ENCODE results near the gene ARHGAP8.

ARHGAP8 gene

GRCh38 chr22:44733426-44734106, 18.8 kb upstream of the ARHGAP8 start:
- no peak for DNase-seq (ENCODE audit: low spot score)
- H3K27ac ChIP-seq = no peak overlapping the region
- CTCF ChIA-PET = interaction anchor here (0.5 kb wide), 1 partner anchor 21 kb away, joined by 3 read pairs; no protein-coding TSS in a partner anchor
- TF ChIP-seq CTCF (conservative IDR thresholded peaks at IDR 0.05; ENCODE audit: low read depth) = no peak
- POLR2A ChIA-PET (ENCODE audit: low non-redundant PET) = no interaction called here

- no peak for DNase-seq (ENCODE audit: low spot score)
- H3K27ac ChIP-seq = no peak overlapping the region
- ChIA-PET POLR2A (ENCODE audit: low non-redundant PET) (no interaction called here), CTCF (interaction anchor here (0.5 to 1.0 kb wide), 4 partner anchors 20 to 91 kb away, joined by 3 to 7 read pairs (median 5); no protein-coding TSS in a partner anchor)
- no peak for TF ChIP-seq CTCF (conservative IDR thresholded peaks at IDR 0.05; ENCODE audit: low read depth)
Observed at GRCh38 chr22:44734278-44734677, 18.1 kb upstream of the ARHGAP8 start.

GRCh38 chr22:44734801-44735517, 17.4 kb upstream of the ARHGAP8 start:
- H3K27ac ChIP-seq = no peak overlapping the region
- no peak for DNase-seq (ENCODE audit: low spot score)
- CTCF ChIA-PET = interaction anchor here (0.5 to 1.0 kb wide), 4 partner anchors 10 to 90 kb away, joined by 4 to 7 read pairs (median 5); no protein-coding TSS in a partner anchor
- no peak for TF ChIP-seq CTCF (conservative IDR thresholded peaks at IDR 0.05; ENCODE audit: low read depth)
- POLR2A ChIA-PET (ENCODE audit: low non-redundant PET) = no interaction called here

GRCh38 chr22:44735518-44736428, 16.6 kb upstream of the ARHGAP8 start:
- CTCF ChIA-PET = interaction anchor here (0.5 to 1.0 kb wide), 2 partner anchors 11 to 51 kb away, joined by 3 to 4 read pairs; no protein-coding TSS in a partner anchor
- peak; percentile 96 for TF ChIP-seq CTCF (conservative IDR thresholded peaks at IDR 0.05; ENCODE audit: low read depth)
- DNase-seq (ENCODE audit: low spot score) = peak; percentile 51
- H3K27ac ChIP-seq = no peak overlapping the region
- POLR2A ChIA-PET (ENCODE audit: low non-redundant PET) = no interaction called here

- no peak for DNase-seq (ENCODE audit: low spot score)
- no peak for TF ChIP-seq CTCF (conservative IDR thresholded peaks at IDR 0.05; ENCODE audit: low read depth)
- POLR2A ChIA-PET (ENCODE audit: low non-redundant PET) = no interaction called here
- H3K27ac ChIP-seq = no peak overlapping the region
- CTCF ChIA-PET = interaction anchor here (1.0 kb wide), 1 partner anchor 52 kb away, joined by 3 read pairs; no protein-coding TSS in a partner anchor
Observed at GRCh38 chr22:44736581-44737405, 15.6 kb upstream of the ARHGAP8 start.
